Neural progenitor cell (in vitro differentiated cells): ENCODE data around the gene ZNF541. TPM values are rescaled to one million over a fixed set of nuclear protein-coding genes. Genes with fewer than 3 reads are reported as not detected.

Source experiments
- DNase-seq: peaks from one replicate; pipeline ENCODE4 v3.0.0-alpha.2; 2016; ENCODE audit warnings: low spot score
- H2AFZ ChIP-seq: fragments of 200-600 bp; sonication (generic); replicated peaks from 2 replicates; pipeline ENCODE4 v1.6.1; 2016; ENCODE audit warnings: antibody characterized with exemption
- H3F3A ChIP-seq: fragments of 200-600 bp; sonication (generic); 2 replicates; pipeline ENCODE4 v1.6.1; 2016; ENCODE audit warnings: antibody characterized with exemption, low read depth
- H3K27ac ChIP-seq: fragments of 200-600 bp; sonication (generic); 2 replicates; pipeline ENCODE4 v1.5.1; 2016; ENCODE audit warnings: mild to moderate bottlenecking
- H3K27me3 ChIP-seq: fragments of 200-600 bp; sonication (generic); 2 replicates; pipeline ENCODE4 v1.6.1; 2016; ENCODE audit warnings: mild to moderate bottlenecking, moderate library complexity
- H3K36me3 ChIP-seq: fragments of 200-600 bp; sonication (generic); 2 replicates; pipeline ENCODE4 v1.5.1; 2016
- H3K4me1 ChIP-seq: fragments of 200-600 bp; sonication (generic); 2 replicates; pipeline ENCODE4 v1.6.1; 2016; ENCODE audit warnings: mixed run types
- H3K4me2 ChIP-seq: fragments of 200-600 bp; sonication (generic); 2 replicates; pipeline ENCODE4 v1.6.1; 2016
- H3K4me3 ChIP-seq: fragments of 200-600 bp; sonication (generic); 2 replicates; pipeline ENCODE4 v1.5.1; 2016
- H3K79me2 ChIP-seq: fragments of 200-600 bp; sonication (generic); 2 replicates; pipeline ENCODE4 v1.6.1; 2016; ENCODE audit warnings: low read depth
- H3K9ac ChIP-seq: fragments of 200-600 bp; sonication (generic); 2 replicates; pipeline ENCODE4 v1.6.1; 2016
- H3K9me3 ChIP-seq: fragments of 200-600 bp; sonication (generic); 2 replicates; pipeline ENCODE4 v1.5.1; 2016; ENCODE audit warnings: low read depth
- H4K20me1 ChIP-seq: fragments of 200-600 bp; sonication (generic); 2 replicates; pipeline ENCODE4 v1.6.1; 2016; ENCODE audit warnings: low read depth
- H3K27ac Mint-ChIP-seq: 3 replicates; pipeline ENCODE4 v1.8.0; 2021; ENCODE audit warnings: mixed read lengths
- H3K27me3 Mint-ChIP-seq: 2 replicates; pipeline ENCODE4 v1.8.0; 2022; ENCODE audit warnings: low read depth, mild to moderate bottlenecking, inconsistent platforms, moderate library complexity, mixed read lengths; ENCODE audit not compliant: insufficient read depth
- H3K36me3 Mint-ChIP-seq: 3 replicates; pipeline ENCODE4 v1.8.0; 2021; ENCODE audit warnings: mixed read lengths
- H3K4me1 Mint-ChIP-seq: 3 replicates; pipeline ENCODE4 v1.8.0; 2021; ENCODE audit warnings: mixed read lengths
- H3K4me3 Mint-ChIP-seq: 3 replicates; pipeline ENCODE4 v1.8.0; 2021; ENCODE audit warnings: mild to moderate bottlenecking, moderate library complexity, mixed read lengths
- H3K9me3 Mint-ChIP-seq: 3 replicates; pipeline ENCODE4 v1.8.0; 2020; ENCODE audit warnings: mixed read lengths
- EZH2 ChIP-seq: fragments of 200-600 bp; sonication (generic); IDR thresholded peaks from 2 replicates; pipeline ENCODE4 v1.6.1; 2017; ENCODE audit warnings: antibody characterized with exemption, mild to moderate bottlenecking, moderate library complexity
- EZH2phosphoT487 ChIP-seq: fragments of 200-600 bp; sonication (generic); IDR thresholded peaks from 2 replicates; pipeline ENCODE4 v1.6.1; 2017; ENCODE audit warnings: antibody characterized with exemption
- total RNA-seq: library from RNA; depleted of rRNA; stranded (reverse); fragments of >200 nt; gene quantifications from 2 replicates; pipeline ENCODE4 v1.2.3, GENCODE V29; 2015; ENCODE audit warnings: low replicate concordance
- TF ChIP-seq, protein P1 (sequence below): fragments of 200-600 bp; sonication (generic); IDR thresholded peaks from 2 replicates; pipeline ENCODE4 v1.5.1; 2017; ENCODE audit warnings: antibody characterized with exemption, mild to moderate bottlenecking

Gene ZNF541
- total RNA-seq, 1 donor from 2014 or later = not detected

DNA sequence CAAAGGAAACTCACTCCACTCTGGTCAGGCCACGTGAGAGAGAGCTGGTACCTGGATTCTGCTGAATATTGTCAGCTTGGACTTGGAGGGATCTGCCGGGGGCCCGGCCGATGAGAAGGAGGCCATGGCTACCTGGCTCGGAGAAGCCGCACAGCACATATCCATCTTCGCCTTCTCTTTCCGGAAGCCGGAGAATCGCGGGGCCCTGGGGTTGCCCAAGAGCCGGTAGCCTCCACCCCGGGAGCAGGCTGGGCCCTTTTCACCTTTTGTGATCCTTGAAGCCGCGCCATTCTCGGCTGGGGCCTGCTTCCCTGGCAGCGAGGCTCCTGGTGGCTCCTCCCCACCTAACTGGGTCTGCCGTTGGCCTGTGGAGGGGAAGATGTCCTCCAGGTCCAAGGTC is 28.9 kb downstream of the ZNF541 start:
- H3K27me3 ChIP-seq = no peaks in the 10 kb centered on the region
- no peaks in the 10 kb centered on the region for H4K20me1 ChIP-seq
- no peak overlapping the region for H3K9ac ChIP-seq
- peaks cover 8% of the 10 kb centered on the region for H3K4me1 Mint-ChIP-seq
- no peaks in the 10 kb centered on the region for H3K79me2 ChIP-seq
- no peak overlapping the region for H3K4me3 Mint-ChIP-seq
- TF ChIP-seq EZH2phosphoT487 (no peak), EZH2 (no peak)
- TF ChIP-seq, protein P1, sequence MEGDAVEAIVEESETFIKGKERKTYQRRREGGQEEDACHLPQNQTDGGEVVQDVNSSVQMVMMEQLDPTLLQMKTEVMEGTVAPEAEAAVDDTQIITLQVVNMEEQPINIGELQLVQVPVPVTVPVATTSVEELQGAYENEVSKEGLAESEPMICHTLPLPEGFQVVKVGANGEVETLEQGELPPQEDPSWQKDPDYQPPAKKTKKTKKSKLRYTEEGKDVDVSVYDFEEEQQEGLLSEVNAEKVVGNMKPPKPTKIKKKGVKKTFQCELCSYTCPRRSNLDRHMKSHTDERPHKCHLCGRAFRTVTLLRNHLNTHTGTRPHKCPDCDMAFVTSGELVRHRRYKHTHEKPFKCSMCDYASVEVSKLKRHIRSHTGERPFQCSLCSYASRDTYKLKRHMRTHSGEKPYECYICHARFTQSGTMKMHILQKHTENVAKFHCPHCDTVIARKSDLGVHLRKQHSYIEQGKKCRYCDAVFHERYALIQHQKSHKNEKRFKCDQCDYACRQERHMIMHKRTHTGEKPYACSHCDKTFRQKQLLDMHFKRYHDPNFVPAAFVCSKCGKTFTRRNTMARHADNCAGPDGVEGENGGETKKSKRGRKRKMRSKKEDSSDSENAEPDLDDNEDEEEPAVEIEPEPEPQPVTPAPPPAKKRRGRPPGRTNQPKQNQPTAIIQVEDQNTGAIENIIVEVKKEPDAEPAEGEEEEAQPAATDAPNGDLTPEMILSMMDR = no peak
- H3K27me3 Mint-ChIP-seq = no peaks in the 10 kb centered on the region
- H3K36me3 Mint-ChIP-seq = no peaks in the 10 kb centered on the region
- H3K36me3 ChIP-seq = no peaks in the 10 kb centered on the region
- DNase-seq = no peak
- no peak overlapping the region for H3K4me3 ChIP-seq
- no peaks in the 10 kb centered on the region for H3K9me3 Mint-ChIP-seq
- no peak overlapping the region for H2AFZ ChIP-seq
- H3K4me2 ChIP-seq = no peak overlapping the region
- H3K27ac ChIP-seq = no peak overlapping the region
- no peak overlapping the region for H3K27ac Mint-ChIP-seq
- no peaks in the 10 kb centered on the region for H3K4me1 ChIP-seq
- H3K9me3 ChIP-seq = no peaks in the 10 kb centered on the region
- H3F3A ChIP-seq = no peaks in the 10 kb centered on the region

DNA sequence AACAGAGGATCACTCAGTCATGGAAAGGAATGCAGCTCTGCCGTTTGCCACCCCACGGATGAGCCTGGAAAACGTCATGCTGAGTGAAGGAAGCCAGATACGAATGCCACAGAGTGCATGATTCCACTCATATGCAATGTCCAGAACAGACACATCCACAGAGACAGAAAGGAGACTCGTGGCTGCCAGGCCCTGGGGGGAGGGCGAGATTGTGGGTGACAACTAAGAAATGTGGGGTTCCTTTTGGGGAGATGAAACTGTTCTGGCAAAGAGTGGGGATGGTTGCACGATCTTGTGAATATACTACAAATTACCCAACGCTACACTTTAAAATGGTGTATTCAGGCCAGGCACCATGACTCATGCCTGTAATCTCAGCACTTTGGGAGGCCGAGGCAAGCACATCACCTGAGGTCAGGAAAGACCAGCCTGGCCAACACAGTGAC is 30.9 kb downstream of the ZNF541 start:
- no peak overlapping the region for H3K27ac Mint-ChIP-seq
- Histone ChIP-seq H3K27me3 (no peaks in the 10 kb centered on the region), H3K9me3 (no peaks in the 10 kb centered on the region), H3F3A (no peaks in the 10 kb centered on the region), H2AFZ (no peak overlapping the region), H4K20me1 (no peaks in the 10 kb centered on the region), H3K36me3 (no peaks in the 10 kb centered on the region), H3K9ac (no peak overlapping the region), H3K79me2 (no peaks in the 10 kb centered on the region), H3K4me1 (no peaks in the 10 kb centered on the region), H3K4me3 (no peak overlapping the region), H3K4me2 (no peak overlapping the region), H3K27ac (no peak overlapping the region)
- H3K27me3 Mint-ChIP-seq = peaks cover 3% of the 10 kb centered on the region
- H3K4me1 Mint-ChIP-seq = peaks cover 4% of the 10 kb centered on the region
- H3K9me3 Mint-ChIP-seq = no peaks in the 10 kb centered on the region
- H3K4me3 Mint-ChIP-seq = no peak overlapping the region
- no peaks in the 10 kb centered on the region for H3K36me3 Mint-ChIP-seq
- no peak for TF ChIP-seq EZH2
- TF ChIP-seq, protein P1 = no peak
- no peak for TF ChIP-seq EZH2phosphoT487
- DNase-seq = no peak

DNA sequence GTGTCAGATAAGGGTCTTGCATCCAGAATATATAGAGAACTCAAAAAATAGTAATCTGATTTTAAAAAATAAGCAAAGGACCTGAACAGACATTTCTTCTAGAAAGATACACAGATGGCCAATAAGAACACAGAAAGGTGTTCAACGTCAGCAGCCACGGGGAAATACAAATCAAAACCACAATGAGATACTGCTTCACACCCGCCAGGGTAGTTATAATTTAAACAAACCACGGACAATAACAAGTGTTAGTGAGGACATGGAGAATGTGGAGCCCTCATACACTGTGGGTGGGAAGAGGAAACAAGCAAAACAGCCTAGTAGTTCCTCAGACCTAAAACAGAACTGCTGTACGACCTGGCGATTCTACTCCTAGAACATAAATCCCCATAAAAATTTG is 31.4 kb downstream of the ZNF541 start:
- no peak overlapping the region for H2AFZ ChIP-seq
- no peak overlapping the region for H3K4me2 ChIP-seq
- H3K9me3 ChIP-seq = no peaks in the 10 kb centered on the region
- Mint-ChIP-seq H3K4me3 (no peak overlapping the region), H3K9me3 (no peaks in the 10 kb centered on the region), H3K4me1 (peaks cover 4% of the 10 kb centered on the region), H3K27ac (no peak overlapping the region), H3K36me3 (no peaks in the 10 kb centered on the region), H3K27me3 (peaks cover 3% of the 10 kb centered on the region)
- no peak overlapping the region for H3K9ac ChIP-seq
- TF ChIP-seq EZH2 (no peak), EZH2phosphoT487 (no peak)
- TF ChIP-seq, protein P1 = no peak
- H3K4me1 ChIP-seq = no peaks in the 10 kb centered on the region
- H3F3A ChIP-seq = no peaks in the 10 kb centered on the region
- H3K27ac ChIP-seq = no peak overlapping the region
- no peaks in the 10 kb centered on the region for H4K20me1 ChIP-seq
- H3K79me2 ChIP-seq = no peaks in the 10 kb centered on the region
- DNase-seq = no peak
- no peaks in the 10 kb centered on the region for H3K36me3 ChIP-seq
- no peaks in the 10 kb centered on the region for H3K27me3 ChIP-seq
- H3K4me3 ChIP-seq = no peak overlapping the region

DNA sequence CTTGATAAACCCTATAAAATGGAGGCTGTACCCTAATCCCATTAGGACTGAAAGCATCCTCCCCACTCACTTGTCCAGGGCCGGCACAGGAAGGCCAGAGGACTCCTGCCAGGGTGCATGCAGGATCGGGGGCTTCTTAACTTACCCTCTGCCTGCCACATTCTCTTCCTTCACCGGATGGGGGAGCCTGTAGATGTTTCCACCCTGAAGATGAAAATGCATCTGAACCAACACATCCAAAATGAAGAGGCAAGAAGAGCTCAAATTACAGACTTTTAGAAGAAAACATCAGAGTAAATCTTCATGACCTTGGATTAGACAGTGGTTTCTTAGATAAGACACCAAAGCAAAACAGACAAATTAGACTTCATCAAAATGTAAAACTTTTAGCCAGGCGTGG is 32.2 kb downstream of the ZNF541 start:
- Histone ChIP-seq H3K36me3 (no peaks in the 10 kb centered on the region), H3K9ac (no peak overlapping the region), H3K27me3 (no peaks in the 10 kb centered on the region), H3F3A (no peaks in the 10 kb centered on the region), H4K20me1 (no peaks in the 10 kb centered on the region), H3K4me2 (no peak overlapping the region), H2AFZ (no peak overlapping the region), H3K4me3 (no peak overlapping the region), H3K9me3 (no peaks in the 10 kb centered on the region), H3K79me2 (no peaks in the 10 kb centered on the region), H3K4me1 (no peaks in the 10 kb centered on the region), H3K27ac (no peak overlapping the region)
- Mint-ChIP-seq H3K9me3 (no peaks in the 10 kb centered on the region), H3K27ac (no peak overlapping the region), H3K36me3 (no peaks in the 10 kb centered on the region), H3K4me1 (peaks cover 4% of the 10 kb centered on the region), H3K4me3 (no peak overlapping the region), H3K27me3 (peaks cover 3% of the 10 kb centered on the region)
- TF ChIP-seq EZH2phosphoT487 = no peak
- TF ChIP-seq, protein P1 = peak; percentile 48
- no peak for TF ChIP-seq EZH2
- peak; percentile 59 for DNase-seq
